HG03103 (cell line): ENCODE measurements around the gene PDE11A.
A peak's percentile ranks its signal among the peaks of the same experiment; 100 is the strongest.
"Not testable (repeated sequence)": the region's sequence is repeated elsewhere in the genome, so short reads cannot be mapped to it uniquely, and the experiment has no call there.

Experiments
- ATAC-seq: cut with Tn5 transposase; IDR thresholded peaks from one replicate; pipeline ENCODE4 v1.9.1; 2021; ENCODE audit warnings: low read depth; ENCODE audit not compliant: unreplicated experiment

The PDE11A gene

DNA sequence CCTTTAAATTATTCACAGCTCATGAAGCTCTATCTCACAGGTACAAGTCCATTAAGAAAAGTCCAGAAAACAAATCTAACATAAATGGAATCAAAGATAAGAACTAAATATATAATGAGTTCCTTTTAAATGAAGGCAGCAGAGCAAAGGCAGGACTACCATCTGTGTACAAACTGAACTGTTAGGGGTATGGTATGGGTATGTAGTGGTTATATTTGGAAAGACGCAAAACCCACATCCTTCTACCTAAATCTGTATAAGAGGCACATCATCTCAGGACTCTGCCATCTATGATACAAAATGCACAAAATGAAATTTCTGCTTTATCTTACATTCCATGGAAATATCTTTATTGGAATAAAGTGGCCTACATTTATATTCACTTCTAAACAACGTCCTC lies 59.9 kb downstream of the PDE11A start:
- no peak for ATAC-seq

GRCh38 chr2:178009813-178010212 lies 62.8 kb downstream of the PDE11A start:
- no peak for ATAC-seq

DNA sequence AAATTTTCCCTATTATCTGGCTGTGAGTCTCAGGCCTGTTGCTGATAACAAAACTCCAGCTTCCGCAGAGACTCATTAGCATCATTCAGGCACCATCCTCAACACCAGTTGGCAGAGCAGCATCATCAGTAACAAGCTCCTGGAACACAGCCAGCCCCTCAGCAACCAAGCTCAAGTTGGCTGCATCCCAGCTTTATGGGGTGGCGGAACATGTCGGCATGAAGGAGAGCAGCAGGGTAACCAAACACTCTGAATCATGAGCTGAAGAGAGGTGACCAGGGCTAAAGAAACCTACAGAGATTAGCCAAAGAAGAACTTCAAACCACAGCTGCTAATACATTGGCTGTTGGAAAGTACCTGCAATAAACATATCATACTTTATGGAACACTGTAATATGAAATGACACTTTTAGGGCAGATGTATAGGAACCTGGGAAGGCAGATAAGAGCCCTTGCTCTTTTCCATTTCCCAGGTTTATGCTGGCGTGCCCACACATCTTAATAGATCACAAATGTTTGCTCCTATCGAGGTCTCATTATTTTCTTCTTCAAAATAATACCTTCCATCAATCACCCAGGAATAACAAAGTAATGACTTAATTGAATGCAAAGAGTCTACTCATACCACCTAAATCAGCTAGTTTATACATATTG lies 63.8 kb downstream of the PDE11A start:
- ATAC-seq = no peak

DNA sequence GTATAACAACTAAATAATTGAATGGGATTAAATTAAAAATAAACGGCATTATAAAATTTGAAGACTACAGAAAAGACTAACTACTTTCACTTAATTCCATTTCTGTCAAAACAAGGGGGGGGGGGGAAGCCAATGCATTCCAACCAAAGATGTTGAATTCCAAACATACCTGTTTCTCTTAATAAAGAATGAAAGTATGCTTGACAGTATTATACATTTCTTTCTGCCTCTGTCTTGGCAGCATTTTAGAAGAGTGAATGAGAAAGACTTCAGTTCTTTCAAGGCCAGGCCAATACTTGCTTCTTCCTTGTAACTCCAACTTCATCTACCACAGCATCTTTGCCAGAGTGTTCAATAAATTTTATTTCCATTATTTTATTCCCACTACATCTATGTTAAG lies 65.9 kb downstream of the PDE11A start:
- ATAC-seq = no peak

GRCh38 chr2:178005756-178006155 lies 66.8 kb downstream of the PDE11A start:
- ATAC-seq = no peak

DNA sequence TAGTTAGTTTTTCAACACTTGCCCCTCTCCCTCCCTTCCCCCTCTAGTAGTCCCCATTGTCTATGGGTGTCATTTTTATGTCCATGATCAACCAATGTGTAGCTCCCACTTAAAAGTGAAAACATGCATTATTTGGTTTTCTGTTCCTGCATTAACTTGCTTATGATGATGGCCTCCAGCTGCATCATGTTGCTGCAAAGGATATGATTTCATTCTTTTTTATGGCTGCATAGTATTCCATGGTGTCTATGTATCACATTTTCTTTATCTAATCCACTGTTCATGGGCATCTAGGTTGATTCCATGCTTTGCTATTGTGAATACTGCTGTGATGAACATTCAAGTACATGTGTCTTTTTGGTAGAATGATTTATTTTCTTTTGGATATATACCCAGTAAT lies 70.5 kb downstream of the PDE11A start:
- ATAC-seq = no peak

DNA sequence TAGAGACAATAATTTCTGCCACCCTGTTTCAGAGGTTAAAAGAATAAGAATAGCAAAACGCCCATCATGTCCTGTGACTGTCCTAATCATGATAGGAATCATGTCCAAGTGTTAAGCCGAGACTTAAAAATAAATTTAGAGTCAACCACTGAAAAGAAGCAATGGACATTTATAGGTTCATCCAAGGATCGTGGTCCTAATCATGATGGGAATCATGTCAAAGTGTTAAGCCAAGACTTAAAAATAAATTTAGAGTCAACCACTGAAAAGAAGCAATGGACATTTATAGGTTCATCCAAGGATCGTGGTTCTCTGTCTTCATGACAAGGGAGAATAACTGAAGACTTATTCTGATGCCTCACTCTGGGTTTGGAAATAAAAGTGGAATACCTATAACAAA lies 73.6 kb downstream of the PDE11A start:
- no peak for ATAC-seq

DNA sequence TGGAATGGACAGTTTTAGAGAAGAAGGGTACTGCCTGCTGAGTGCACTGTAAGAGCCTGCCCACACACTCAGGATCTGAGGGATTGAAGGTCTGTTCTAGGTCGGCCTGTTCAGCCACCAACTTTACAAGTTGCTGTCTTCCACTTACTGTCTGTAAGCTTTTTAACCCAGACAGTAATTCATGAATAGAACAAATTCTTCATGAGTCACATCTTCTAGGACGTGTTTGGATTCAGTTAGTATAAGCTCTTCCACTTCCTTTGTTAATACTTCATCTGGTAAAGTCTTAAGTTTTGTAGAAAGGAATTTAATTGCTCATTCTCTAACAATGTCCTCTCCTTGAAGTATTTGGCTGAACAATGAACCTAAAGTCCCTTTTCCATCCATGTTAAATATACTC lies 74.6 kb downstream of the PDE11A start:
- ATAC-seq = no peak

- ATAC-seq = no peak
Measured at GRCh38 chr2:177992992-177993391, 79.6 kb downstream of the PDE11A start.

DNA sequence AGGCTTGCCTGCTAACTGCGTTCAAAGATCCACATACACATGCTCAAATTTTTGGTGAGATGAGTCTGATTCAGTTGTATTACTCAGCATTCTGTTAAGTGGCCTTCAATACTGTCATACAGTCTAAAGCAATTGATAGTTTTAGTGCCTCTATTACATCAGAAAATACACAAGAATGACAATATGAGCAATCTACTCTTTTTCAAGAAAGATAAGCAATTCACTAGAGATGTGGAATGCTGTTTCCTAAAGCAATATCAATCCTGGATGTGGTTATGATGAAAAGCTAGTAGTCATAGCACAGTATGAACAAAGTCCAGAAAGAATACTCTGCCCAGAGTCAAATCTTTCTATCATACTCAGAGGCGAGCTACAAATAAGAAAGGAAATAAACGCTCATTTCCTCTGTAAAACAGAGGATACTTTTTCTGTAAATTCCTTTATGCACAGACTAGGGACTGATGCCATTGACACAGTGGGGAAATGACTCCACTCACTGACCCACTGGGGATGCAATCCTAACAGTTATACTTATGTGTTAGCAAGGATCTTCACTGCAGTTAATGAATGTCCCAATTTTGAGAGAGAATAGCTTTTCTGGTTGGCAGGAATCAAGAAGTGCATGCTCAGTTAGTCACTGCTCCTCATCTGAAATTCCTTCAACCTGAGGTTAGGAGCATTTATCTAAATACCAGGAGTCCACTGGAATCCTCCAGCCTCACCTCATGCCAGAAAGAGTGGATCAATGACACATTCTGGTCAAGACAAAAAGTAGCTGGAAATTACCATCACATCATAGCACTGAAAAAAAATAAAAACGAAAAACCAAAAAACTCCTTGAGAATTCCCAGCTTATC lies 83.3 kb downstream of the PDE11A start:
- no peak for ATAC-seq

DNA sequence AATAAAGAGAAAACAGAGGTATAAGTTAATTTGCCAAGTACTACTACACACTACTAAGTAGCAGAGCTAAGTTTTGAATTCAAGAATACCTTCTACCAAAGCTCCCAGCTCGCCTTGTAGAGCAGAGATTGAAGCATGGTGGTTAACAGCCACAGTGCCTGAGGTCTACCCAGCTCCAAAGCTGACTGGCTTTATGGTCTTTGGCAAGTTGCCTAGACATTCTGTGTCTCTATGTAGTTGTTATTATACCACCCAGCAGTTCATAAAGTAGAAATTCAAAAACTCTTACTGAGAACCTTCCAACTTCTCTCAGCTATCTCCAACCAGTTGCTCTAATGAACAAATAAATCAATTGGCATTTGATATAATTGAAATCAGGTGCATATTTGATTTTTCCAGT lies 87.8 kb downstream of the PDE11A start:
- ATAC-seq = no peak

GRCh38 chr2:177983183-177983788 lies 89.3 kb downstream of the PDE11A start:
- peak; percentile 97 for ATAC-seq

- ATAC-seq = no peak
Measured at GRCh38 chr2:177972782-177973181, 99.8 kb downstream of the PDE11A start.

GRCh38 chr2:177972123-177972522 lies 100.5 kb downstream of the PDE11A start:
- no peak for ATAC-seq

DNA sequence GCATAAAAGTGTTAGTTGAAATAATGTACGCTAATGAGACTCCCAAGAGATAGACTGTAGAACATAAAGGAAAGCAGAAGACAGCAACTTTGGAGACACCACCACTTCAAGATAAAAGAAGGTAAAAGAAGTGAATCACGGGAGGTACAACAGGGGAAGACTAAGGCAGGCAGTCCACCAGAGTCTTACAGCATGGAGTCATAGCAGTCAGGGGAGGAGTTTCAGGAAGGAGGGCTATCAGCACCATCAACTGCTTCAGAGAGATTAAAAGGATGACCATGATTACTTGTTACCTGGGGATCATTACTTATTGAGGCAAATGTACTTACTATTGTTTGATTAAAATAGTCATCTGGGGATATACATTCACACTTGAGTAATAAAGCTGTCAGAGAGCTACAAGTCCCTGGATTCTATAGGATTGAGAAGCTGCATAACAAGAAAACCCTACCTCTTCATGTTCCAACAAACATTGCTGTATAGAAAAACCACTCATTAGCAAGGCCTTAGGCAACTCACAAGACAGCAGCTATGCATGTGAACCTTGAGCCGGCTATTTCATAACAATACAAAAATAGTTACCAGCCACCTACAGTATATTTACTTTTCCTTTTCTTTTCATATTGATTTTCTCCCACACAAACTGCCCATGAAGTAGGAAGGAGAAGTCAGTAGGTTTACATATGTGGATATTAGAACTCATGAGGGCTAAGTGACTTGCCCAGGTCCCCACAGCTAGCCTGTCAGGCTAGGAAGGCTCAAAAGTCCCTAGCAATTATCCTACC lies 101.7 kb downstream of the PDE11A start:
- ATAC-seq = no peak

DNA sequence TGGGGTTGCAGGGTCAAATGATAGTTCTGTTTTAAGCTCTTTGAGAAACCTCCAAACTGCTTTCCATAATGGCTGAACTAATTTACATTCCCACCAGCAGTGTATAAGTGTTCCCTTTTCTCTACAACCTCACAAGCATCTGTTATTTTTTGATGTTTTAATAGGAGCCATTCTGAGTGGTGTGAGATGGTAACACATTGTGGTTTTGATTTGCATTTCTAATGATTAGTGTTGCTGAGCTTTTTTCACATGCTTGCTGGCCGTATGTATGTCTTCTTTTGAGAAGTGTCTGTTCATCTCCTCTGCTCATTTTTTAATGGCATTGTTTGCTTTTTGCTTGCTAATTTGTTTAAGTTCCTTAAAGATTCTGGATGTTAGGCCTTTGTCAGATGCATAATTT lies 107.7 kb downstream of the PDE11A start:
- no peak for ATAC-seq

GRCh38 chr2:177952151-177952550 lies 120.4 kb downstream of the PDE11A start:
- ATAC-seq = no peak

DNA sequence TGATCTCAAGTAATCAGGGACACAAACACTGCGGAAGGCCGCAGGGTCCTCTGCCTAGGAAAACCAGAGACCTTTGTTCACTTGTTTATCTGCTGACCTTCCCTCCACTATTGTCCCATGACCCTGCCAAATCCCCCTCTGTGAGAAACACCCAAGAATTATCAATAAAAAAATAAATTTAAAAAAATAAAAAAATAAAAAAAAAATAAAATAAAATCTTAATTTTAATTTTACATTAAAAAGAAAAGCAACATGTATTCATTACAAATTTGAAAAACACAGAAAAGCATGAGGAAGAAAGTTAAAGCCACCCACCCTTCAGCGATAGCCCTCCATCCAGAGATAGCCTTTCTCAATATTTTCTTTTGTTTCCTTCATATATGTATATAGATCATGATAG lies 125.0 kb downstream of the PDE11A start:
- not testable (repeated sequence) for ATAC-seq

DNA sequence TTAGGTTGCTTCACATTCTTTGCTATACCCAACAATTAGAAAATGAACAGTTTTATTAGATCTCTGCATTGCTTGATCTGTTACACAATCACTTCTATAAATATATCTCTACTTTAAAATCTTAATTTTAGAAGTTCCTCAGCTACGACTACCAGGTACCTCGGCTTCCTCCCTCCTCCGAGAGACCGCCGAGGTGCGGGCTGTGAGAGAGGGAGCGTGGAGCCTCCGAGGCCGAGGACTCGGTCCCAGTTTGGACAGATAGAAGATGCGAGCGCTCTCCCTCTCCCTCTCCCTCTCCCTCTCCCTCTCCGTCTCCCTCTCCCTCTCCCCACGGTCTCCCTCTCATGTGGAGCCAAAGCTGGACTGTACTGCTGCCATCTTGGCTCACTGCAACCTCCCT lies 128.0 kb downstream of the PDE11A start:
- not testable (repeated sequence) for ATAC-seq

DNA sequence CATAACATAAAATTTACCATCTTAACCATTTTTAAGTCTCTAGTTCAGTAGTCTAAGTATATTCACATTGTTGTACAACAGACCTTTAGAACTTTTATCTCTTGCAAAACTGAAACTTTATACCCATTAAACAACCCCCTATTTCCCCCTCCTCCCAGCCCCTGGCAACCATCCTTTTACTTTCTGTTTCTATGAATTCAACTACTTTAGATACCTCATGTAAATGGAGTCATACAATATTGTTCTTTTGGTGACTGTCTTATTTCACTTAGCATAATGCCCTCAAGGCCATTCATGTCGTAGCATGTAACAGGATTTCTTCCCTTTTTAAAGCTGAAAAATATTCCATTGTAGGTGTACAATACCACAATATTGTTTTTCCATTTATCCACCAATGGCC lies 129.8 kb downstream of the PDE11A start:
- no peak for ATAC-seq

DNA sequence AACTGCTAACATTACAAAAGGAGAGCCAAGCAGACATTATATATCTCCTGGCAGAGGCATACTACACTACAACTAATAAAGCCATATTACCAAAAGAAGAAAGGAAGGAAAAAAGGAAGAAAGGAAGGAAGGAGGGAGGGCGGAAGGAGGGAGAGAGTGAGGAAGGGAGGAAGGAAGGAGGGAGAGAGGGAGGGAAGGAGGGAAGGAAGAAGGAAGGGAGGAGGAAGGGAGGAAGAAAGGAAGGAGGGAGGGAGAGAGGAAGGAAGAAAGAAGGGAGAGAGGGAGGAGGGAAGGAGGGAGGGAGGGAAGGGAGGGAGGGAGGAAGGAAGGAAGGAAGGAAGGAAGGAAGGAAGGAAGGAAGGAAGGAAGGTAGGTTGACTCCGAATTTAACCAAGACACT lies 133.4 kb downstream of the PDE11A start:
- no peak for ATAC-seq
